ENCODE data around the gene DQX1. TPM values are rescaled to one million over a fixed set of nuclear protein-coding genes. Genes with fewer than 3 reads are reported as not detected.
A peak's percentile ranks its signal among the peaks of the same experiment; 100 is the strongest.

Gene DQX1
- total and polyA plus RNA-seq, 9 of the 15 experiments (the other 6 are each of a cell fraction or from before 2014, with no cell fraction given): 0.04 to 0.38 (median 0.18) TPM; not detected in 1

DNA sequence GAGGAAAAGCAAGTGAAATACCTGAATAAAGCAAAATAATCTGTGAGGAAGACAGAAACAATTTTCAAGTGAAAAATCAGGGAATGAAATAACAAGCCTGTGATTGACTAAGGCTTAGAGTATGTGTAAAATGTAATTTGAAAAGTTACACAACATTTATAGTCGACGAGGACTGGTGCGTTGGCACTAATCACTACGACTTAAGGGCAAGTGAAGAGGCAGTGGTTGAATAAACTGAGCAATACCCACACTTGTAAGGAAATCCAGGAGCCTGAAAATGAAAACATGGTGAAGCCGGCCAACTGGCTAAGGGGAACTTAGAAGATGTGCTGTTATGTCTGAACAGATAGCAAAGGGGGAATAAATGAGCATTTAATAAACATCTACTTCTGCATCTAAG, 41.9 kb upstream of the DQX1 start:
- DNase-seq (ENCODE audit: extremely low read depth in 1 of 4, low spot score in 3 of 4) (no peak), ATAC-seq (no peak), FAIRE-seq (no peak)
- Histone ChIP-seq H3K4me2 (ENCODE audit: insufficient read depth, low read length) (no peak overlapping the region), H3K4me3 (no peak overlapping the region), H3K36me3 (ENCODE audit: control insufficient read depth, insufficient read depth, low read length) (no peaks in the 10 kb centered on the region), H3K27ac (ENCODE audit: extremely low read depth, low read depth, low read length) (no peak overlapping the region), H3K4me1 (replicated peaks in 1 of 2; ENCODE audit: control insufficient read depth in 2 of 2, insufficient read depth in 2 of 2, low read length in 2 of 2) (no peaks in the 10 kb centered on the region; a peak in 1 of 5 replicates), H3K9me1 (ENCODE audit: control insufficient read depth, insufficient read depth, low read length) (no peaks in the 10 kb centered on the region), H3K9ac (ENCODE audit: insufficient read depth in 1 of 2, low read depth in 2 of 2, low read length in 2 of 2) (no peak overlapping the region), H4K20me1 (replicated peaks; ENCODE audit: control insufficient read depth, insufficient read depth, low read length) (no peaks in the 10 kb centered on the region), H2AFZ (ENCODE audit: low read depth, low read length) (0 out of 2 replicates have a peak overlapping the region, but pooled peaks have one; percentile 13), H3K9me3 (replicated peaks; ENCODE audit: control insufficient read depth, insufficient read depth, low read depth, low read length) (no peaks in the 10 kb centered on the region), H3K79me2 (ENCODE audit: control insufficient read depth, insufficient read depth, low read length) (no peaks in the 10 kb centered on the region), H3K27me3 (ENCODE audit: control insufficient read depth in 2 of 2, insufficient read depth in 2 of 2, low read length in 2 of 2) (no peaks in the 10 kb centered on the region; a peak in 1 of 5 replicates)
- ChIA-PET CTCF (ENCODE audit: low intra/inter-chr PET ratio) (no interaction called here), POLR2A (no interaction called here)
- in situ Hi-C loops (cut with MboI) (no loop called here), intact Hi-C loops (cut with micrococcal nuclease) (no loop called here)
- BruUV-seq (replicated peaks): no TSS peak
- 39% methylated on average over 5 of the region's 5 CpGs for WGBS (ENCODE audit: insufficient coverage, low coverage, missing lambda C conversion rate)
- TF ChIP-seq, protein P1, sequence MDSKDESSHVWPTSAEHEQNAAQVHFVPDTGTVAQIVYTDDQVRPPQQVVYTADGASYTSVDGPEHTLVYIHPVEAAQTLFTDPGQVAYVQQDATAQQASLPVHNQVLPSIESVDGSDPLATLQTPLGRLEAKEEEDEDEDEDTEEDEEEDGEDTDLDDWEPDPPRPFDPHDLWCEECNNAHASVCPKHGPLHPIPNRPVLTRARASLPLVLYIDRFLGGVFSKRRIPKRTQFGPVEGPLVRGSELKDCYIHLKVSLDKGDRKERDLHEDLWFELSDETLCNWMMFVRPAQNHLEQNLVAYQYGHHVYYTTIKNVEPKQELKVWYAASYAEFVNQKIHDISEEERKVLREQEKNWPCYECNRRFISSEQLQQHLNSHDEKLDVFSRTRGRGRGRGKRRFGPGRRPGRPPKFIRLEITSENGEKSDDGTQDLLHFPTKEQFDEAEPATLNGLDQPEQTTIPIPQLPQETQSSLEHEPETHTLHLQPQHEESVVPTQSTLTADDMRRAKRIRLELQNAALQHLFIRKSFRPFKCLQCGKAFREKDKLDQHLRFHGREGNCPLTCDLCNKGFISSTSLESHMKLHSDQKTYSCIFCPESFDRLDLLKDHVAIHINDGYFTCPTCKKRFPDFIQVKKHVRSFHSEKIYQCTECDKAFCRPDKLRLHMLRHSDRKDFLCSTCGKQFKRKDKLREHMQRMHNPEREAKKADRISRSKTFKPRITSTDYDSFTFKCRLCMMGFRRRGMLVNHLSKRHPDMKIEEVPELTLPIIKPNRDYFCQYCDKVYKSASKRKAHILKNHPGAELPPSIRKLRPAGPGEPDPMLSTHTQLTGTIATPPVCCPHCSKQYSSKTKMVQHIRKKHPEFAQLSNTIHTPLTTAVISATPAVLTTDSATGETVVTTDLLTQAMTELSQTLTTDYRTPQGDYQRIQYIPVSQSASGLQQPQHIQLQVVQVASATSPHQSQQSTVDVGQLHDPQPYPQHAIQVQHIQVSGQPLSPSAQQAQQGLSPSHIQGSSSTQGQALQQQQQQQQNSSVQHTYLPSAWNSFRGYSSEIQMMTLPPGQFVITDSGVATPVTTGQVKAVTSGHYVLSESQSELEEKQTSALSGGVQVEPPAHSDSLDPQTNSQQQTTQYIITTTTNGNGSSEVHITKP (IDR thresholded peaks at IDR 0.05; ENCODE audit: partially characterized antibody): no peak
- TF ChIP-seq GTF2E2 (tag; IDR thresholded peaks at IDR 0.05): no peak

Measured in K562 (cell line).